Epithelial cell of proximal tubule (primary cell): Measurements from ENCODE around the gene BACH1. TPM values are rescaled to one million over a fixed set of nuclear protein-coding genes. Genes with fewer than 3 reads are reported as not detected.

ENCODE experiments used
- DNase-seq: peaks from one replicate; pipeline ENCODE4 v3.0.0-alpha.2; 2011; ENCODE audit warnings: low read depth
- H3K4me3 ChIP-seq: 2 replicates; pipeline ENCODE4 v1.5.1; 2011; ENCODE audit warnings: low read depth, mild to moderate bottlenecking, low read length
- CTCF ChIP-seq: conservative IDR thresholded peaks from 2 replicates; pipeline ENCODE4 v1.5.1; 2012; ENCODE audit warnings: low read depth, mild to moderate bottlenecking, low read length
- total RNA-seq: library from RNA; depleted of rRNA; stranded (reverse); fragments of >200 nt; gene quantifications from 2 replicates; pipeline ENCODE4 v1.2.3, GENCODE V29; 2015

Gene BACH1
- total RNA-seq, 1 donor from 2014 or later, result 24.9 TPM

DNA sequence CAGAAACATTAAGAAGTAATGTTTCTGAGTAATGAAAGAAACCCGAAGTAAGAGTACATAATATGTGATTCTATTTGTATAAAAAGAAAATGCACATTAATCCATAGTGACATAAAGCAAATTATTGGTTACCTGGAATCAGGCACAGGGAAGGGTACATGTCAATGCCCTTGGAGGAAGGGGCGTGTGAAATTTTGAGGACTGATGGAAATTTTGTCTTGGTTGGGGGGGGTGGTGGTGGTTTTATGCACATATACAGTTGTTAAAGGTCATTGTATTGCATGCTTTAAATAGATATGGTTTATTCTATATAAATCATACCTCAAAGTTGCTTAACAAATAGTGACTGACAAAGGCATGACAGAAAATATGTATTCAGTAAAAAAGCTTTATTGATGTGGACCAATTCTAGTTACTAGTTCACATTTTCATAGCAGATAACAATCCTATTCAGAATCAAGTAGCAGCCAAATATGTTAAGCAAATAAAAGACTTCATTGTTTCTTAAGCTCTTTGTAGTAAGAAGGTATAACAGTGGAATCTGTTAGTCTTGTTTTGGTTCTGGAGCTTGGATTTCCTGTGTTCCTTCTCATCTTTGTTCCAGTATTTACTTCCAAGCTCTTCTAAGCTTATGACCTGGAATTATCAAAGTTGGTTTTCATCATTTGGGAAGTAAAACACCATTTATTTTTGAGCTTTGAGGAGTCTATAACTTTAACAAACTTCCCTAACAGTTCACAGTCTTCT is 15.1 kb downstream of the BACH1 start:
- no peak for DNase-seq
- H3K4me3 ChIP-seq, result no peak overlapping the region
- no peak for TF ChIP-seq CTCF

- TF ChIP-seq CTCF, result no peak
- no peak for DNase-seq
- no peak overlapping the region for H3K4me3 ChIP-seq
Measured at GRCh38 chr21:29315131-29315749, 16.5 kb downstream of the BACH1 start.

- TF ChIP-seq CTCF, result no peak
- DNase-seq, result no peak
- no peak overlapping the region for H3K4me3 ChIP-seq
Measured at GRCh38 chr21:29316029-29316742, 17.5 kb downstream of the BACH1 start.

DNA sequence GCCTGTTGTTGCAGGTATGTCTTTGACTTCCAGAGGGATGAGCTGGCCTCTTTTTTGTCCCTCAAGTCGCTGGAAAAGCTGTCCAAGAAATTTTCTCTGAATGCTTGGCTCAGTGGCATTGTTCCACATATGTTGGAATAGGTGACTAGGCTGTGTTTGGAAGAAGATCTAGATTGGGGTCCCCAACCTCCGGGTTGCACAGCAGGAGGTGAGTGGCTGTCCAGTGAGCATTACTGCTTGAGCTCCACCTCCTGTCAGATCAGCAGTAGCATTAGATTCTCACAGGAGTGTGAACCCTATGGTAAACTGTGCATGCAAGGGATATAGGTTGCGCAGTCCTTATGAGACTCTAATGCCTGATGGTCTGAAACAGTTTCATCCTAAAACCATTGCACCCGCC is 18.1 kb downstream of the BACH1 start:
- H3K4me3 ChIP-seq, result no peak overlapping the region
- DNase-seq, result no peak
- no peak for TF ChIP-seq CTCF

DNA sequence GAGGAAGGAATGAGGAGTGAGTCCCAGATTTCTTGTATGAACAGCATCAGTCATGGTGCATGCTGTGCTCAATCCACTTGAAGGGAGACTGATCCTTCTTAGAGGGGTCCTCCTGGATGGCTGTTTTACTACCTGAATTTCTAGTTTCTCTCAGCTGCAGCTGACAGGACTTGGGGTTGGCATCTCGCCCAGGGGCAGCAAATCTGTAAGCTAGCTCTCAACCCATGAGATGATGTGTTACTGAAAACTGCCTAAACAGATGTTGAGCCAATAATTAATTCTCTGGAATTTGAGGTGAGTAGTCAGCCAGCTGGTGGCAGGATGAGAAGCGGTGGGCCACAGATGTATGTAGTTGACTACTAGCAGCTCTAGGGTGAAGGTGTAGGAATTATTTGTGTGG is 19.6 kb downstream of the BACH1 start:
- H3K4me3 ChIP-seq, result no peak overlapping the region
- DNase-seq, result no peak
- TF ChIP-seq CTCF, result no peak

DNA sequence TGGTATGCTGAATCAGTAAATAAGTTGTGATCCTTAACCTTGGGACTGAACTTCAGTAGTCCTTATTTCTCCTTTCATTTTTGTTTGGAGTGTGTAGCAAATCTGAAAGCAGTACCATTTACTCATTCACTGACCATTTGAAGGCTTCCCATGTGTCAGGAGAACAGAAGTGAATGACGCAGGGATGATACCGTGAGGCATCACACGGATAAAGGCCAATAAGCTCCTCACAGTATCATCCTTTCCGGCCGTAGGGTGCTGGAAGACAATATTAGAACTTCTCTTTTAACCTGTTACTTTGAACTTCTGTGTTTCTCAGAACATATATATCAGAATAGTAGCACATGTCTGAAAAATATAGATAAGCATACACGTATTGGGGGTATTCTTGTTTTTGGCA is 21.3 kb downstream of the BACH1 start:
- TF ChIP-seq CTCF, result no peak
- no peak for DNase-seq
- no peak overlapping the region for H3K4me3 ChIP-seq
